CD4-positive, CD25-positive, alpha-beta regulatory T cell (primary cell): ENCODE data around the gene IQSEC1. TPM values are rescaled to one million over a fixed set of nuclear protein-coding genes. Genes with fewer than 3 reads are reported as not detected.

Source experiments
- ATAC-seq, 2 donors: fragments of 150-1000 bp; cut with Tn5 transposase; one replicate each; pipeline ENCODE4 v1.10.0; 2021; ENCODE audit warnings: low read depth in 2 of 2, moderate number of reproducible peaks in 2 of 2, moderate library complexity in 1 of 2
- DNase-seq, 3 donors: peaks; one replicate each; pipeline versions ENCODE4 v3.0.0 to v3.0.0-alpha.2; 2012 to 2022; ENCODE audit warnings: mixed read lengths in 1 of 3
- H3K27ac ChIP-seq: one replicate; pipeline ENCODE4 v1.7.0; 2013; ENCODE audit warnings: mild to moderate bottlenecking, low read length; ENCODE audit not compliant: insufficient read depth, poor library complexity, severe bottlenecking
- H3K27me3 ChIP-seq: one replicate; pipeline ENCODE4 v1.7.0; 2013; ENCODE audit warnings: low read length; ENCODE audit not compliant: control insufficient read depth, insufficient read depth
- H3K36me3 ChIP-seq: one replicate; pipeline ENCODE4 v1.7.0; 2013; ENCODE audit warnings: mild to moderate bottlenecking, low read length, moderate library complexity; ENCODE audit not compliant: control insufficient read depth, insufficient read depth
- H3K4me1 ChIP-seq: 2 replicates; pipeline ENCODE4 v1.7.0; 2013; ENCODE audit warnings: mild to moderate bottlenecking, low read length; ENCODE audit not compliant: insufficient read depth, control insufficient read depth, poor library complexity, severe bottlenecking
- H3K4me3 ChIP-seq: one replicate; pipeline ENCODE4 v1.7.0; 2013; ENCODE audit warnings: low read depth, mild to moderate bottlenecking, low read length, moderate library complexity
- H3K9me3 ChIP-seq, 2 experiments: 1 replicate in 1 of 2; 2 replicates in 1 of 2; pipeline ENCODE4 v1.7.0; 2013; ENCODE audit warnings: low read length in 2 of 2, mild to moderate bottlenecking in 1 of 2, moderate library complexity in 1 of 2; ENCODE audit not compliant: control insufficient read depth in 2 of 2
- H3K27ac Mint-ChIP-seq, 3 donors: one replicate each; pipeline ENCODE4 v1.8.0; 2020 to 2022; ENCODE audit warnings: mild to moderate bottlenecking in 3 of 3, mixed read lengths in 3 of 3, moderate library complexity in 2 of 3
- H3K27me3 Mint-ChIP-seq: one replicate; pipeline ENCODE4 v1.8.0; 2022; ENCODE audit warnings: mild to moderate bottlenecking, mixed read lengths
- H3K36me3 Mint-ChIP-seq: one replicate; pipeline ENCODE4 v1.8.0; 2020; ENCODE audit warnings: mixed read lengths
- H3K4me1 Mint-ChIP-seq, 4 donors: one replicate each; pipeline ENCODE4 v1.8.0; 2020 to 2022; ENCODE audit warnings: mixed read lengths in 4 of 4, mild to moderate bottlenecking in 1 of 4
- H3K4me3 Mint-ChIP-seq, 4 donors: one replicate each; pipeline ENCODE4 v1.8.0; 2020 to 2022; ENCODE audit warnings: mild to moderate bottlenecking in 4 of 4, mixed read lengths in 4 of 4, moderate library complexity in 3 of 4
- H3K9me3 Mint-ChIP-seq, 7 donors: one replicate each; pipeline ENCODE4 v1.8.0; 2020 to 2022; ENCODE audit warnings: mixed read lengths in 7 of 7, mild to moderate bottlenecking in 3 of 7, moderate library complexity in 2 of 7
- polyA plus RNA-seq, 4 donors: library from polyadenylated mRNA; unstranded; fragments of 300-500 nt; fragmentation: Illumina TruSeq; gene quantifications; one replicate each; pipeline ENCODE4 v1.2.3, GENCODE V29; 2021
- total RNA-seq: library from RNA; stranded (reverse); gene quantifications from one replicate; pipeline ENCODE4 v1.2.3, GENCODE V29; 2022

IQSEC1 gene
- total and polyA plus RNA-seq, 5 donors from 2014 or later: 17.7 to 131 (median 21.1) TPM

DNA sequence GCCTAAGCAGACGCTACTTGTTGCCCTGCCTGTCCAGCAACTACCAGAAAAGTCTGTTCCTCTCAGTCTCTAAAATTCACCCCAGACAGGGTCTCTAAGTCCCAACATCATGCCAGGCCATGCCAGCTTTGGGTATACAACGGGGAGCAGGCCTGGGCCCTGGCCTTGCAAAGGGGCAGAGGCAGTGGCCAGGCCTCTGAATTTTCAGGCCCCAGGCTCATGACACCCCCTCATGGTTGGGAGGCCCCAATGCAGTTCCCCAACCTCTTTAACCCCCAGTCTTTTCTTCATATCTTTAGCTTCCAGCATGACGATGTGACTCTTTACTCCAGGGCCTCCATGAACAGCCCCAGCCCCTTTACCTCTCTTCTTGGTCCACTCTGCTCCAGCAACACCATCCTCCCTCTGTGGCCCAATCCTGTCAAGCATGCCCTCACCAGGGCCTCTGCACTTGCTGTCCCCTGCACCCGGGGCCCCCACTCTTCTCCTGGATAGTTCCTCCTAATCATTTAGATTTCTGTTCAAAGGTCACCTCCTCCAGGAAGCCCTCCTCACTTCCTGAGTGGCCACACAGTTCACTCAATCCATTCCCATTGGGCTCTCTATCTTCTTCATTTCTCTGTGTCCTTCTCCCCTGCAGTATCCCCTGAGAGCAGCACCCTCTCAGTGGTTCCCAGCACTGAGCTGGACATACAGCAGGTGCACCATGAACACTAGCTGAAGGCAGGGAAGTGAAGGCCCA is 4.8 kb downstream of the IQSEC1 start:
- DNase-seq (no peak), ATAC-seq (no peak)
- Histone ChIP-seq H3K4me1 (peaks cover 38% of the 10 kb centered on the region), H3K36me3 (no peaks in the 10 kb centered on the region), H3K27ac (no peak overlapping the region), H3K4me3 (no peak overlapping the region), H3K27me3 (no peaks in the 10 kb centered on the region), H3K9me3 (no peaks in the 10 kb centered on the region)
- H3K27me3 Mint-ChIP-seq: no peaks in the 10 kb centered on the region
- peaks cover 5 to 52% (median 30%) of the 10 kb centered on the region in 4 donors for H3K4me1 Mint-ChIP-seq
- no peak overlapping the region for H3K4me3 Mint-ChIP-seq
- no peaks in the 10 kb centered on the region for H3K9me3 Mint-ChIP-seq
- H3K36me3 Mint-ChIP-seq: no peaks in the 10 kb centered on the region
- peak overlapping the region; percentile 94 to 98 (median 96) for H3K27ac Mint-ChIP-seq

DNA sequence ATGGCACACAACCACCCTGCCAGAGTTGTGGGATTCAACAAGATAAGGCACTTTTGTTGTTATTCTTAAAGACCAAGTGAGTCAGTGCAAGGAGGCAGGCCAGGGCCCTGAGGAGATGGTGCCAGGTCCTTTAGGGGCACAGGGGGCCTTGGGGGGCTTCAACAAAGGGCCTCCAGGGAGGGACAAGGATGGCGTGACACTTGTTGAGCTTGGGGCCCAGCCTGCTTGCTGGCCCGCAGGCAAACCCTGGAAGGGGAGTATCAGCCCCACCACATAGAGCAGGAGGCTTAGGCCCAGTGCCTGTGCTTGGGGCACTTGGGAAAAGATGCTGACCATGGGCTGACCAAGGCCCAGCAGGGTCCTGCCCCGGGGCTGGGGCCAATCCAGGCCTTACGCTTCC is 5.5 kb downstream of the IQSEC1 start:
- H3K27ac Mint-ChIP-seq: peak overlapping the region in 1 of 3 donors; percentile 96
- Histone ChIP-seq H3K36me3 (no peaks in the 10 kb centered on the region), H3K9me3 (no peaks in the 10 kb centered on the region), H3K4me3 (no peak overlapping the region), H3K4me1 (peaks cover 32% of the 10 kb centered on the region), H3K27ac (no peak overlapping the region), H3K27me3 (no peaks in the 10 kb centered on the region)
- no peak overlapping the region for H3K4me3 Mint-ChIP-seq
- DNase-seq: no peak
- ATAC-seq: no peak
- no peaks in the 10 kb centered on the region for H3K36me3 Mint-ChIP-seq
- no peaks in the 10 kb centered on the region for H3K9me3 Mint-ChIP-seq
- no peaks in the 10 kb centered on the region for H3K27me3 Mint-ChIP-seq
- peaks cover 5 to 50% (median 30%) of the 10 kb centered on the region in 4 donors for H3K4me1 Mint-ChIP-seq

DNA sequence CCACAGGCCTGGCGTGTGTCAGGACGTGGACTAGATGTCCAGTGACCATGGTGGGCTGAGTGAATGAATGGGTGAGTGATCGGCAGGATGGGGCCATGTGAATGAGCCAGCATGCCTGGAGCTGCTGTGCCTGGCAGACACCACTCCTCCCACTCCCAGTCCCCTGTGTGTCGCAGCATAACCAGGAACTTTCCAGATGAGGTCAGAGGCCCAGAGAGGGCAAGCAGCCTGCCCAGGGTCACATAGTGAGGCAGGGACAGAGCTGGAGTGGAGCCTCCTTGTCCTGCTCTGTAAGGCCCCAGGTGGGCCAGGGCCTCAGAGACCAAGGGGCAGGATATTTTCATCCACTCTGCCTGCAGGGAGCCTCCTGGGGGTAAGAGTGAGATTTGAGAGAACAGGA is 6.4 kb downstream of the IQSEC1 start:
- Mint-ChIP-seq H3K4me1 (peaks cover 5 to 44% (median 30%) of the 10 kb centered on the region in 4 donors), H3K27ac (peak overlapping the region; percentile 49 to 84 (median 76)), H3K4me3 (peak overlapping the region in 2 of 4 donors; percentile 38 to 71), H3K9me3 (no peaks in the 10 kb centered on the region), H3K27me3 (no peaks in the 10 kb centered on the region), H3K36me3 (no peaks in the 10 kb centered on the region)
- H3K36me3 ChIP-seq: no peaks in the 10 kb centered on the region
- no peak overlapping the region for H3K27ac ChIP-seq
- DNase-seq: no peak
- H3K27me3 ChIP-seq: no peaks in the 10 kb centered on the region
- no peaks in the 10 kb centered on the region for H3K9me3 ChIP-seq
- no peak for ATAC-seq
- peaks cover 28% of the 10 kb centered on the region for H3K4me1 ChIP-seq
- no peak overlapping the region for H3K4me3 ChIP-seq

- Mint-ChIP-seq H3K9me3 (no peaks in the 10 kb centered on the region), H3K27me3 (no peaks in the 10 kb centered on the region), H3K4me1 (peaks cover 5 to 41% (median 30%) of the 10 kb centered on the region in 4 donors), H3K4me3 (peak overlapping the region in 1 of 4 donors; percentile 19), H3K27ac (peak overlapping the region in 2 of 3 donors; percentile 42 to 84), H3K36me3 (no peaks in the 10 kb centered on the region)
- ATAC-seq (no peak), DNase-seq (no peak)
- no peaks in the 10 kb centered on the region for H3K27me3 ChIP-seq
- H3K4me1 ChIP-seq: peaks cover 28% of the 10 kb centered on the region
- no peak overlapping the region for H3K4me3 ChIP-seq
- no peak overlapping the region for H3K27ac ChIP-seq
- H3K36me3 ChIP-seq: no peaks in the 10 kb centered on the region
- H3K9me3 ChIP-seq: no peaks in the 10 kb centered on the region
Observed at GRCh38 chr3:13066236-13066635, 7.0 kb downstream of the IQSEC1 start.

GRCh38 chr3:13065727-13066126 is 7.5 kb downstream of the IQSEC1 start:
- H3K27ac ChIP-seq: no peak overlapping the region
- no peaks in the 10 kb centered on the region for H3K9me3 Mint-ChIP-seq
- DNase-seq (no peak), ATAC-seq (no peak)
- no peaks in the 10 kb centered on the region for H3K36me3 ChIP-seq
- no peaks in the 10 kb centered on the region for H3K36me3 Mint-ChIP-seq
- no peak overlapping the region for H3K4me3 Mint-ChIP-seq
- no peaks in the 10 kb centered on the region for H3K27me3 ChIP-seq
- H3K27me3 Mint-ChIP-seq: no peaks in the 10 kb centered on the region
- H3K9me3 ChIP-seq: no peaks in the 10 kb centered on the region
- no peak overlapping the region for H3K4me3 ChIP-seq
- H3K4me1 ChIP-seq: peaks cover 24% of the 10 kb centered on the region
- H3K27ac Mint-ChIP-seq: peak overlapping the region; percentile 41 to 84 (median 42)
- peaks cover 5 to 38% (median 29%) of the 10 kb centered on the region in 4 donors for H3K4me1 Mint-ChIP-seq

GRCh38 chr3:13064964-13065363 is 8.3 kb downstream of the IQSEC1 start:
- Histone ChIP-seq H3K4me3 (no peak overlapping the region), H3K36me3 (no peaks in the 10 kb centered on the region), H3K4me1 (peaks cover 16% of the 10 kb centered on the region), H3K27me3 (no peaks in the 10 kb centered on the region), H3K9me3 (no peaks in the 10 kb centered on the region), H3K27ac (no peak overlapping the region)
- ATAC-seq (no peak), DNase-seq (no peak)
- H3K4me1 Mint-ChIP-seq: peaks cover 5 to 30% (median 22%) of the 10 kb centered on the region in 4 donors
- no peaks in the 10 kb centered on the region for H3K36me3 Mint-ChIP-seq
- H3K9me3 Mint-ChIP-seq: no peaks in the 10 kb centered on the region
- peak overlapping the region in 2 of 3 donors; percentile 42 to 84 for H3K27ac Mint-ChIP-seq
- H3K27me3 Mint-ChIP-seq: no peaks in the 10 kb centered on the region
- H3K4me3 Mint-ChIP-seq: no peak overlapping the region

DNA sequence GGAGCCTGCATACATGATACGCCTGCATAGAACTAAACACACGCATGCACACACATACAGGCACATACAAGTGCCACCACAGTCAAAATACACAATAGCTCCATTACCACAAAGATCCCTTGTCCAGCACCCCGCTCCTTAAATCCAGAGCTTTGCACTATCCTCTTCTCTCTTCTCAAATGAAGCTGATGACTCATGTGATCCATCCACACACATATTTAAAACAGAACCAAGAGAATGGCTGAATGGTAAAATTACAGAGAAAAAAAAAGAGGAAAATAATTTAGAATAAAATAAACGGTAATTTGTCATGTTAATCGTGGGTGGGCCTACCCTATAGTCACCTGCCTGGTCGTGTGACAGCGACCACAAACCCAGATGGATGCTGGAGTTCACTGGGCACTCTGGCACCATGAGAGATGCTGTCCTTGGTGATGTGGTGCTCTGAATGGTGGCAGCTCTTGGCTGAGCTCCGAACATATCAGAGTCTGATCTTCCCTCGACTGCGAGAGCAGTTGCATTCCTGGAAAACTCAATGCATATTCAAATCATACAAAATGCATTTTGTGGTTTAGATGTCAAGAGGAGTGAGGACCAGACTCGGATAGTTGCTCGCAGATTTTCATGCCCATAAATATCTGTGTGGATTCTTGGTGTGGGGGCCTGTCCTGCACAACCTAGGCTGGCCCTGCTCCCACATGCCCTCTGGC is 8.9 kb downstream of the IQSEC1 start:
- Histone ChIP-seq H3K27me3 (no peaks in the 10 kb centered on the region), H3K9me3 (no peaks in the 10 kb centered on the region), H3K4me3 (no peak overlapping the region), H3K36me3 (no peaks in the 10 kb centered on the region), H3K4me1 (peaks cover 10% of the 10 kb centered on the region), H3K27ac (no peak overlapping the region)
- no peak for DNase-seq
- Mint-ChIP-seq H3K4me3 (no peak overlapping the region), H3K27ac (peak overlapping the region in 1 of 3 donors; percentile 11), H3K9me3 (no peaks in the 10 kb centered on the region), H3K36me3 (no peaks in the 10 kb centered on the region), H3K4me1 (peaks cover under 1 to 24% (median 16%) of the 10 kb centered on the region in 4 donors), H3K27me3 (no peaks in the 10 kb centered on the region)
- no peak for ATAC-seq
